HG03521 (cell line): ENCODE measurements around the gene NKAIN4.

ENCODE experiments used
- ATAC-seq: cut with Tn5 transposase; IDR thresholded peaks from one replicate; pipeline ENCODE4 v1.9.1; 2021; ENCODE audit warnings: mild to moderate bottlenecking, moderate library complexity; ENCODE audit not compliant: unreplicated experiment

NKAIN4 gene

GRCh38 chr20:63254232-63254605, at the start of gene NKAIN4:
Gene NKAIN4 (minus strand): TSS chr20:63254463. CDS start chr20:63254450, 13 bp downstream.
- ATAC-seq = no peak

- no peak for ATAC-seq
Measured at GRCh38 chr20:63303095-63303666, 48.9 kb upstream of the NKAIN4 start.

- ATAC-seq = no peak
Measured at GRCh38 chr20:63301671-63302070, 47.4 kb upstream of the NKAIN4 start.

GRCh38 chr20:63298731-63299312, 44.6 kb upstream of the NKAIN4 start:
- ATAC-seq = no peak

- ATAC-seq = no peak
Measured at GRCh38 chr20:63297796-63298572, 43.7 kb upstream of the NKAIN4 start.

GRCh38 chr20:63297371-63297781, 43.1 kb upstream of the NKAIN4 start:
- no peak for ATAC-seq

GRCh38 chr20:63296531-63297299, 42.5 kb upstream of the NKAIN4 start:
- ATAC-seq = no peak

GRCh38 chr20:63295846-63296245, 41.6 kb upstream of the NKAIN4 start:
- ATAC-seq = no peak

GRCh38 chr20:63295422-63295821, 41.2 kb upstream of the NKAIN4 start:
- no peak for ATAC-seq

GRCh38 chr20:63295018-63295417, 40.8 kb upstream of the NKAIN4 start:
- no peak for ATAC-seq

- no peak for ATAC-seq
Measured at GRCh38 chr20:63294536-63294900, 40.3 kb upstream of the NKAIN4 start.

- ATAC-seq = no peak
Measured at GRCh38 chr20:63293871-63294535, 39.7 kb upstream of the NKAIN4 start.

GRCh38 chr20:63293456-63293855, 39.2 kb upstream of the NKAIN4 start:
- ATAC-seq = no peak

GRCh38 chr20:63292904-63293303, 38.6 kb upstream of the NKAIN4 start, which contains the start of gene COL20A1:
Gene COL20A1 (plus strand): TSS chr20:63293186. CDS start chr20:63295108, 1,922 bp downstream.
- no peak for ATAC-seq

GRCh38 chr20:63292292-63292701, 38.0 kb upstream of the NKAIN4 start:
- no peak for ATAC-seq

- no peak for ATAC-seq
Measured at GRCh38 chr20:63291811-63292210, 37.5 kb upstream of the NKAIN4 start.

- no peak for ATAC-seq
Measured at GRCh38 chr20:63290677-63291472, 36.6 kb upstream of the NKAIN4 start.

- ATAC-seq = no peak
Measured at GRCh38 chr20:63290136-63290676, 35.9 kb upstream of the NKAIN4 start.

GRCh38 chr20:63289311-63290135, 35.3 kb upstream of the NKAIN4 start:
- no peak for ATAC-seq
